Activated naive CD4-positive, alpha-beta T cell treated with anti-CD3 and anti-CD28 coated beads, Interleukin-2, amount 50 U/mL, for 72 hours (primary cell): ENCODE data around the gene PAPPA2. TPM values are rescaled to one million over a fixed set of nuclear protein-coding genes. Genes with fewer than 3 reads are reported as not detected.
A peak's percentile ranks its signal among the peaks of the same experiment; 100 is the strongest.

ENCODE experiments used
- ATAC-seq, 2 donors: fragments of 150-1000 bp; cut with Tn5 transposase; 2 replicates each; pipeline ENCODE4 v1.10.0; 2021; ENCODE audit warnings: mild to moderate bottlenecking in 2 of 2, moderate library complexity in 2 of 2
- DNase-seq, 2 donors: peaks; one replicate each; pipeline ENCODE4 v3.0.0; 2021 to 2022; ENCODE audit warnings: low spot score in 2 of 2
- H3K27ac Mint-ChIP-seq, 2 donors: one replicate each; pipeline ENCODE4 v1.8.0; 2022; ENCODE audit warnings: mild to moderate bottlenecking in 2 of 2, mixed read lengths in 2 of 2
- H3K36me3 Mint-ChIP-seq, 2 donors: one replicate each; pipeline ENCODE4 v1.8.0; 2022; ENCODE audit warnings: mixed read lengths in 2 of 2
- H3K9me3 Mint-ChIP-seq, 2 donors: one replicate each; pipeline ENCODE4 v1.8.0; 2022; ENCODE audit warnings: mixed read lengths in 2 of 2
- total RNA-seq, 2 donors: library from RNA; stranded (reverse); gene quantifications; one replicate each; pipeline ENCODE4 v1.2.3, GENCODE V29; 2022

The PAPPA2 gene
- total RNA-seq, 2 donors from 2014 or later = 1.3 to 2.1 TPM

DNA sequence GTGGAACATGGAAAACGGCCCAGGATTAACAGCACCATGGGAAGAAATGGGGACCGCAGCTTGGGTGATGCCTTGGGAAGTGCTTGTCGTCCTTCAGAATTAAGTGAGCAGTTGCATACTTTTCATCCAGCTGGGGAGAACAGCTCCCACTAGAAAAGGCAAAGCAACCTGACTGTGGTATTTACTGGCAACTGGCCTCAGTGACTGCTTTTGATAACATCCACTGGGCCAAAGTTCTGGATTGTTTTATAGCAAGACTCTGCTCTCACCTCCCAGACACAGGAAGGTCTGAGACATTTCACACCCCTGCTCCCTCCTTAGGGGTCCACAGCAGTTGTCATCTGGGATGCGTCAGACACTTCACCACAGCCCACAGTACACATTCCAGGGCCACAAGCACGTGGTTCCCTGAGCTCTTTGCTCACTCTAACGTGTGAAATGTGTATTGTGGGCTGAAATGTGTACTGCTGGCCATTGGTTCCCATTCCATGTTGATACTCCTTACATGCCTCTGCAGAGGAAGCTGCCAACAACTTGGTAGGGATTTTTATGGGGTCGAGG, 6.6 kb downstream of the PAPPA2 start:
- Mint-ChIP-seq H3K36me3 (no peaks in the 10 kb centered on the region), H3K9me3 (no peaks in the 10 kb centered on the region), H3K27ac (no peak overlapping the region)
- no peak for DNase-seq
- no peak for ATAC-seq

DNA sequence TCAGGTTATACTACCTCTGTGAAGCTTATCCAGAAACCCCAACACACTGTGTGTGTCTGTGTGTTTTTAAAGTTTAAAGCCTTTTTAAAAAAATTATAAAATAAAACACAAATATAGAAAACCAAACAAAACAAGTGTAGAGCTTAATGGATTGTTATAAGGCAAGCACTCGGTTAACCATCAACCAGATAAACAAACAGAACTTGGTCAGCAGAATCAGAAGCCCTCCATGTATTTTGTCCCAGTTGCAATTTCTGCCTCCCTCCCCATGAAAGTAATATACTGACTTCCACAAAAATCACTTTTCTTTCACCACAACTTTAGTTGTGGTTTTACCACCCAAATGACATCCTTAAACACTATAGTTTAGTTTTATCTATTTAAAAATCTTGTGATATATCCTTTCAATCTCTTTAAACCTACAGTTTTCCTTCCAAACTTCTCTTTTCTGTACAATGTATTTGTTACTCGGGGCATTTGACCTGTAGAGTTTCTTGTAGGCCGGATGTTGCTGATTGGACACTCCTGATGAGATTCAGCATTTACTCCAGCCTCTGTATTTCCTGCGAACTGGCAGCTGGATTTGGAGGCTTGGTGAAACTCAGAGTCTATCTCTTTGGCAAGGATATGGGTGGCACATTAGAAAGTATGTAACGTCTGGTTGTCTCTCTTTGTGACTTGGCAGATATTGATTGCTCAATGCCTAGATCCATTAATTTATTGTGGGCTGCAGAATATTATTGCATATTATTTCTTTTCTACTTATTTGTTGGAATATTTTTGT, 8.6 kb downstream of the PAPPA2 start:
- Mint-ChIP-seq H3K27ac (no peak overlapping the region), H3K9me3 (no peaks in the 10 kb centered on the region), H3K36me3 (no peaks in the 10 kb centered on the region)
- DNase-seq = no peak
- ATAC-seq = no peak

DNA sequence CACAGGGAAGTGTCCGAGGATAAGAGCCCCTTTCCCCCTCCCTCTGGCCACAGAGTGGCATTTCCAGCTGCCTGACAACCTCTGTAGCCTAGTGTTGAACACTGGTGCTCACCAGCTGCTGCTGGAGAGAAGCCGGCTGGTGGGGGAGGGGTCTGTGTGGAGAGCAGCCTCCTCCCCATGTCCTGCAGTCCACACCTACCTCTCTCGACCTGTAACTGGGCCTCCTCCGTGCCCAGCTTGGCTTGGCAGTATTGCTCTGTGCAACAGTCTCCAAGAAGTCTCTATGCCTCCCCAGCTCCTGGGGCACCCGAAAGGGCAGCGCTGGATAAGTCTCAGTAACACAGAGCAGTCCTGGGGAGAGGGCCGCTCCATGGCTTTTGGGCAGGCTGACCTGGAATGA, 17.0 kb downstream of the PAPPA2 start:
- Mint-ChIP-seq H3K27ac (no peak overlapping the region), H3K36me3 (no peaks in the 10 kb centered on the region), H3K9me3 (peaks cover 7 to 10% of the 10 kb centered on the region in 2 donors)
- no peak for ATAC-seq
- no peak for DNase-seq

DNA sequence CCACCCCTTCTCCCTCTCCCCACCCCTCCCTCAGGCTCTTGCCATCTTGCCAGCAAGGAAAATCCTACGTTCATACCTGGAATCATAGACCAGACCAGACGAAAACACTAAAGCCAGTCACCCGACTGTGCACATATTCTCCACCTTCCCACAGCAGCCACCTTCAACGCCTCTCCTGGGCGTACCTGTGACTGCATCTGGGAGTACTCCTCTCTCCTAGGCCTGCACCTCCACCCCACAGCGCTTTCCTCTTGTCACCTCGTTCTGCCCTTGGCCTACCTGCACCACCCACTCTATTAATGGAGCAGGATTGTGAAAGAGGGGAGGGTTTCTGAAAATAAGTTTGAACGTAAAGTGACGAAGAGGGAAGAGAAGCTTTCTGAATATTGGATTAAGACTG, 17.8 kb downstream of the PAPPA2 start:
- no peaks in the 10 kb centered on the region for H3K36me3 Mint-ChIP-seq
- no peak overlapping the region for H3K27ac Mint-ChIP-seq
- ATAC-seq (no peak), DNase-seq (no peak)
- peaks cover 7 to 13% of the 10 kb centered on the region in 2 donors for H3K9me3 Mint-ChIP-seq

DNA sequence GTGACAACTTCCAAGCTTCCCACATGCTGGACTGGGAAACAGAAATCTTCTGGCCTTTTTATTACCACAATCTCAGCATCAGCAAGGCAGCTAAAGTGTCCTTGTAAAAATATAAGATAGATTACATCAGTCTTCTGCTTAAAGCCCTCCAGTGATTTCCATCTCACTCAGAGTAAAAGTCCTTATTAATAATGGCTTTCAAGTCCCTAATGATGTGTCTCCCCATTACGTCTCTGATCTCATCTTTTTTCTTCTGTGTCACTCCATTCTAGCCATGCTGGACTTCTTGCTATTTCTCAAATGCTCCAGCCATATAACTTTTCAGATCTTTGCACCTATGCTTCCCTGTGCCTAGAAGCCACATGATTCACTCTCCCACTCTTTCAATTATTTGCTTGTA, 22.1 kb downstream of the PAPPA2 start:
- Mint-ChIP-seq H3K36me3 (no peaks in the 10 kb centered on the region), H3K27ac (no peak overlapping the region), H3K9me3 (peaks cover 10 to 17% of the 10 kb centered on the region in 2 donors)
- no peak for DNase-seq
- no peak for ATAC-seq

DNA sequence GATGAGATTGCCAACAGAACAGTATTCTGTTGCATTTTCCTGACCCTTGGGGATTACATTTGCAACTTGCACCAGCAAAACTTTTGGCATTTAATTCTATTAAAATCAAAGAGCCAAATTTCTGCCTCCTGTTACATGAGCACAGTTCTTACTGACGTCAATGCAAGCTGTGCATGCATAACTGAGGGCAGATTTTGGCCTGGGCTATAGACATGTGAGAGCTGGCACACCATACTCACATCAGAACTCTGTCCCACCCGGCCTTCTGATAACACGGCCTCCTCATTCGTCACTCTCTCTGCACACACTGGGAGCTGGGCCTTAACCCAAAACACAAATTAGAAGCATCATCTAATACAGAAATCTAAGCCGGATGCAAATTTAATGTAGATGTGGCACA, 31.5 kb downstream of the PAPPA2 start:
- DNase-seq (no peak), ATAC-seq (no peak)
- Mint-ChIP-seq H3K9me3 (no peaks in the 10 kb centered on the region), H3K27ac (no peak overlapping the region), H3K36me3 (no peaks in the 10 kb centered on the region)

DNA sequence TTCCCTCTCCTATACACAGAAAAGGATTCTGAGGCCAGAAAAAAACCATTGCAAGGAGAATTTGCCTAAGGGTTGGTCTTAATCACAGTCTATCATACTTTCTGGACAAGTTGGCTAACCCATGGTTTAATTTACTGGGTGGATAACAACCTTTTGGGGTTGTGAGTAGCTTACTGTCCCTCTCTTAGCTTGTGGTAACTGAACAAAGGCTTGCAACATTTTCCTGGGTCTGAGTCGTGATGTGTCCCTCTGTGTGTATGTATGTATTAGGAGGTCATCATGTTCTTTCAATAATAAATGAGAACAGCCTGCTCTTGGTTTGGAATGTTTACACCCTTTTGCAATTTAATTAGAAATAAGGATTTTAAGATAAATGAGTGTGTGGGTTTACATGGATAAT, 36.7 kb downstream of the PAPPA2 start:
- DNase-seq (no peak), ATAC-seq (no peak)
- no peak overlapping the region for H3K27ac Mint-ChIP-seq
- H3K36me3 Mint-ChIP-seq = no peaks in the 10 kb centered on the region
- H3K9me3 Mint-ChIP-seq = no peaks in the 10 kb centered on the region

DNA sequence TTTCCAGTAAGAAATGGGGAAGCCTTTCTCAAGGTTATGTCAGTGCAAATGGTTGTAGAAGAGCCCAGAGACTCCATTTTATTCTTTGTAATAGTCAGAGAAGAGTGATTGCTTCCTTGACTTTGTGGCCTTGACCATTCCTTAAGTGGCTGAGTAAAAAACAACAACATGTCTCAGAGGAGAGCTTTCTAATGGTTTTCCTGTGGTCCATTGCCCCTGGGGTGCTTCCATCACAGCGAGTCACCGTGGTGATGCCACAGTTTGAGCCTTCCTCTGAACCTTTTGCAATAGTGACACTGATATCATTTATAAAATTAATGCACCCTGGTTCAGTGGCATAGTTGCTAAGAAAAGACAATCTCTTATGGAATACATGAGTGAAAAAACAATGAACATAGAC, 38.6 kb downstream of the PAPPA2 start:
- DNase-seq = no peak
- Mint-ChIP-seq H3K27ac (no peak overlapping the region), H3K9me3 (peaks cover 0 to 2% of the 10 kb centered on the region in 2 donors), H3K36me3 (no peaks in the 10 kb centered on the region)
- ATAC-seq = no peak

DNA sequence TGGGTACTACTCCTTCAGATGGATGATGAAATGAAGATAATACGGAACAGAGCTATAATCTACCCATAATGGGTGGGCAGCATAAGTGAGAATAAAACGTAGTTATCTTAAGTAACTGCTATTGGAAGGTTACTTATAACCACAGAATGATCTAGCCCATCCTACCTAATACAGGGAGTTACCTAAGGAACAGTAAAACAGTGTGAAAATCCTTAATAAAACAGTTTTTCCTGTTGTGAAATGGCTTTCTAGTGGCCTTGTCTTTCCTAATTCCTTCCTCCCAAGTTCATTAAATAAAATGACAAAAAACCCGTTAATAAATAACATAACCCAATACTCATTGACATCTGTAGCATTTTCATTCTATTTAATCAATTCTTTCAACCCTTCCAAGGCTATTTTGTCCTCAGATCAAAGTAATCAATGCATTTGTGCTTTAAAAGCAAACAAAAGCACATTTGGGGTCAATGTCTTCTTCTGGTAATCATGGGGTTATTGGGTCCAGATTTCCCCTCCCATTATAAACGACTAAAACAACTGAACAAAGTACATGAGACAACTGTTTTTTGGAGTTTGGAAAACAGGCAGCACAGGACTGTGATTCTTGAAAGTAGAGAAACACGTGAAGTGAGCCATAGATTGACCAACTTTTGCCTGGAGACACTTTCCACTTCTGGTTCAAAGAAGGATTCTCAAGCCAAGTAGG, 42.0 kb downstream of the PAPPA2 start:
- no peak for ATAC-seq
- H3K36me3 Mint-ChIP-seq = no peaks in the 10 kb centered on the region
- H3K27ac Mint-ChIP-seq = no peak overlapping the region
- peaks cover 0 to 11% of the 10 kb centered on the region in 2 donors for H3K9me3 Mint-ChIP-seq
- no peak for DNase-seq

DNA sequence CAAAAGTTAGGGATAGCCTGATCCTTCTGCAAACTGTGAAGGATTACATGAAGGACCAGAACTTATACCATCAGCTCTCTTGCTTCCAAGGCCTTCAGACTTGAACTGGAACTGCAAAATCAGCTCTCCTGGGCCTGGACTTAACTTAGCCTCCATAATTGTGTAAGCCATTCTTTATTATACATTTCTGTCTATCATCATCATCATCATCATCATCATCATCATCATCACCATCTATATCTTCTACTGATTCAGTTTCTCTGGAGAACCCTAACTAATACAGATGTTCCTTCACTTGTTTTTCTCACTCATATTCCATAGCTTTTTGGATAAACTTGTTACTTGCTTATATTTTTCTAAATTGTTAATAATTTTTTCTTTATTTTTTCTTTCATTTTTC, 50.0 kb downstream of the PAPPA2 start:
- no peak for DNase-seq
- H3K9me3 Mint-ChIP-seq = peaks cover 6 to 11% of the 10 kb centered on the region in 2 donors
- ATAC-seq = no peak
- H3K27ac Mint-ChIP-seq = peak overlapping the region in 1 of 2 donors; percentile 1
- H3K36me3 Mint-ChIP-seq = peaks cover 0 to 9% of the 10 kb centered on the region in 2 donors

DNA sequence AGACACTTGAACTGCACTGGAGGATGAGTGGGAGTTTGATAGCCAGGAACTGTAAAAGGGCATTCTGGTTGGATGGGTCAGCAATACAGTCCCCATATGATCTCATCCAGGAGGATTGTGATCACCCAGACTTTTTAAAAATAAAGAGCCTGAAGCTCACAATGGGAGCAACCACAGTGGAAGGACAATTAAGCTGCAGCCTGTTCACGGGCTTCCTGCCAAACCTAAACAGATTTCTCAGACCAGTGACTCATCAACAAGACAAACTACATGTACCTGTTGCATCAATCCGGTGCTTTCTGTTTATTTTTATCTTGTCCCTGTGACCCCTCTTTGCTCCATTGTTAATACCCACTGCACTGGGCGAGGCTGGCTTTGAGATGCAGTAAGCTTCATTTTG, 52.3 kb downstream of the PAPPA2 start:
- H3K27ac Mint-ChIP-seq = no peak overlapping the region
- H3K36me3 Mint-ChIP-seq = peaks cover 0 to 9% of the 10 kb centered on the region in 2 donors
- peaks cover 9 to 11% of the 10 kb centered on the region in 2 donors for H3K9me3 Mint-ChIP-seq
- no peak for DNase-seq
- no peak for ATAC-seq

DNA sequence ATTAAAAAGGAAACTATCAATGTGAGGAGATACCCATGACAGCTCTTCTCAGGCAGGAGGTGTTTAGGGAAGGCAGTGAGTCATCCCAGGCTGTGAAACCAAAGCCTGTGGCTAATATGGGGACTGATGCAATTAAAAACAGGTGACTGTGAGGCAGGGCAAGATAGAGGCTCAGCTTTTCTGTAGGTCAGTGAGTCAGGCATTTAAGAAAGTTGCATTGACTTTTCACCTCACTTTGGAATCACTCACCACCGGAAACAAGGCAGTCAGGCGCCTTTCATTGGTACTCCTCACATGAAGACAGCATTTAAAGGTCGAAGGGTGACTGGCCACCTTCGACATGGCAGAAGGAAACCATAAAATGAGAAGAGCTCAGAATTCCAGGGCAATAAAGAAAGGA, 54.5 kb downstream of the PAPPA2 start:
- no peak for DNase-seq
- peak; percentile 70 to 87 for ATAC-seq
- H3K27ac Mint-ChIP-seq = no peak overlapping the region
- H3K36me3 Mint-ChIP-seq = peaks cover 0 to 9% of the 10 kb centered on the region in 2 donors
- H3K9me3 Mint-ChIP-seq = peaks cover 11 to 12% of the 10 kb centered on the region in 2 donors

DNA sequence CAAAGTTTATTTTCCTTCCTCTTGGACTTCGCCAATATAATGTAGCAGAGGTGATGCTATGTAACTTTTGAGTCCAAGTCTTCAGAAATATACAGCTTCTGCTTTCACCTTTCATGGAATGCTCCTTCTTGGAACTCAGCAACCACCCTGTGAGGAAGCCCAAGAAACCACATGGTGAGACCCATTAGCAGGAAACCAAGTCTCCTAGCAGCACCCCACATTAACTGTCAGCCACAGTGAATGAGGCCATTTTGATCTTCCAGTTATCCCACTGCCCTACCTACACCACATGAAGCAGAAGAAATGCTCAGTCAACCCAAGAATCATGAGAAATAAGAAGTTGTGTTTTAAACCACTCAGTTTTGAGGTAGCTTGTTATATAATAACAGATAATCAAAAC, 58.2 kb downstream of the PAPPA2 start:
- peaks cover 0 to 10% of the 10 kb centered on the region in 2 donors for H3K36me3 Mint-ChIP-seq
- peaks cover 0 to 11% of the 10 kb centered on the region in 2 donors for H3K9me3 Mint-ChIP-seq
- ATAC-seq = no peak
- no peak overlapping the region for H3K27ac Mint-ChIP-seq
- DNase-seq = no peak

DNA sequence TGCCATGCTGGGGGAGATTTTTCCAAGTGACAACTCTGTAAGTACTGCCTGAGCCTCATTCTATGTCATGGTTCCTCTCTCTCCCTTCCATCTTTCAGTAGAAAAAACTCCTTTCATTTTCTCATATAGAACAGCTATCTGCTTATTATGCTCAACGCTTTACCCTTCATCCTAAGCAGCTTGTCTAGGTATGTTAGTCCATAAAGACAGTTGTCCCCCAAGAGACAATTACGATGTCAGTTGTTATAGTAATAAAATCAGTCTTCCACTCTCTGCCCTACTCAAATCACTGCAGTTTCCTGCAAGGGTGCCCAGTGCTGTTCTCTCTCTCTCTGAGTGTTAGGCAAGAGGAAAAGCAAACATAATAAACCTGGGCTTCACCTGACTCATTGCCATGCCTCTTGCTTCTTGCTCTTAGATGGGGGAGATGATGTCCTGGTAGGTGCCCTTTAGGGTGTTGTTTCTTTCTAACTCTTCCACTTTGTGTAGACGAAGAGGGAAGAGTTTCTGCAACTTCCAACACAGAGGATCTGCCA, 59.4 kb downstream of the PAPPA2 start:
- H3K9me3 Mint-ChIP-seq = peaks cover 0 to 11% of the 10 kb centered on the region in 2 donors
- ATAC-seq = no peak
- no peak for DNase-seq
- H3K27ac Mint-ChIP-seq = no peak overlapping the region
- peaks cover 0 to 10% of the 10 kb centered on the region in 2 donors for H3K36me3 Mint-ChIP-seq

DNA sequence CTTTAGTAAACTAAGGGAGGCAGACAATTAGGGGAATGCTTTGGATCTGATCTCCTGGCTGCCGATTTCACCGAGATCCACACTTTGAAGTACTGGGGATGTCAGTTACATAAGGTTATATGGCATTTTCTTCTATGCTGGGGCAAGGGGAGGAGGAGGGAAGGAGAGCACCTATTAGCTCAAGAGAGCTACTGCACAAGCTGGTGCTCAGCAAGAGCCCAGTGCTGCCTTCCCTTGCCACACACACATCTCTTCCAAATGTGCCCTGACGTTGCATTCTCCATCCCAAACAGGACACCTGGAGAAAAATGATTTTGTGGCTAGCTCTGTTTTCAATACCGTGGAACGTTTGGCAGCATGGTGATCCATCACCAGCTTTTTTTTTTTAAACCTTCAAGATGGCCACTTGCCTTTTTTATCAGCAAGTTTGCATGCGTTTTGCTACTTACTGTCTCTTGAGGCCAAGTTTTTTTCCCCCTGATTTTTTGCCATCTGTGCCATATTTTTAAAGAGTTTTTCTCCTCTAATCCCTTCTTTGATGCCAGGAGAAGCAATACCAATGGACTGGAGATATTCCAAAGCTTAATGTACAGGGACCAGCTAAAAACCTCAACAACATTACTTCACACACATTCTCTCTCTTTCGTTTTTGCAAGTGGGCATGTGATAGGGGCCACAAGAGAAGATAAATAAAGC, 66.6 kb downstream of the PAPPA2 start:
- ATAC-seq = no peak

DNA sequence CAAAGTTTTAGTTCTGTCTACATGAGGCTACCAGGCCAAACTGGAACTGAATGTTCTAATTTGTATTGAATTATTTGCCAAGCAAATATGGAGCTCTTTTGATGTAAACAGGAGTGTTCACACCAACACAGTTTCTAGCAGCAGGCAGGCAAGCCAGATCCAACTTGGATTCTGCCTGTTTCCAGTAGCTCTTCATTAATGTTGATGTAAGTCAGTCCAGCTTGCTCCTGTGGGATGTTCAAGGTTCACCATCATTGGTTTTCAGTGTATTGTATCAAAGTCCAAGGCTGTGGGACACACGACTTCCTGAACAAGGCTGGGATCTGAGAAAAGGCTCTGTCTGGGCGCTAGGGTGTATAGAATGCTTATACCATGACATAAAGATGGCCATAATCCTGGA, 68.1 kb downstream of the PAPPA2 start:
- no peak overlapping the region for H3K27ac Mint-ChIP-seq
- H3K9me3 Mint-ChIP-seq = peaks cover 13% of the 10 kb centered on the region in 2 donors
- no peak for ATAC-seq
- DNase-seq = no peak
- peaks cover 0 to 4% of the 10 kb centered on the region in 2 donors for H3K36me3 Mint-ChIP-seq

More for the DNA sequence above, 66.6 kb downstream of the PAPPA2 start:
- Mint-ChIP-seq H3K36me3 (no peaks in the 10 kb centered on the region), H3K9me3 (peaks cover 8 to 9% of the 10 kb centered on the region in 2 donors), H3K27ac (no peak overlapping the region)
- DNase-seq = no peak
